Ramos (cell line): Measurements from ENCODE around the gene NPM3.
"Not testable (repeated sequence)": the region's sequence is repeated elsewhere in the genome, so short reads cannot be mapped to it uniquely, and the experiment has no call there.

Experiments
- in situ Hi-C: fragments of 300-500 bp; cut with MboI; formaldehyde crosslinking; loops from one replicate; pipeline ENCODE4 v1.14.3; 2022; ENCODE audit warnings: low sequenced_read_pairs; ENCODE audit not compliant: unreplicated experiment

Gene NPM3

DNA sequence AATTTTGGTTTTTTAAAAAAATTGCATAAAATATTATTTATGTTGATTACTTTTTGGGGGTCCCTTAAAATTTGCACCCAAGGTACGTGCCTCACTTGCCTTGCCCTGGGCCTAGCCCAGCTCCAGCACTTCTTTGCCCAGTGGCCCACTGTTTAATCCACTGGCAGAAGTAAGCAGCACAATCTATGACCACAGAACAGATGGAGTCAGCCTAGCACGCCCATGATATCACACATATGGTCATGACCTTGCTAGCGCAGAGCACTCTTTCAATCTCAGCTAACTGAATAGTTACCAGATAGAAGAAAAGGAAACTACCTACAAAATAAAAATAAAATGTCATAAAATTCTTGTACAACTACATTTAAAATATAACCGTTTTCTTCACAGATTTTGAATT, 29.4 kb upstream of the NPM3 start:
- in situ Hi-C loops = no loop called here

DNA sequence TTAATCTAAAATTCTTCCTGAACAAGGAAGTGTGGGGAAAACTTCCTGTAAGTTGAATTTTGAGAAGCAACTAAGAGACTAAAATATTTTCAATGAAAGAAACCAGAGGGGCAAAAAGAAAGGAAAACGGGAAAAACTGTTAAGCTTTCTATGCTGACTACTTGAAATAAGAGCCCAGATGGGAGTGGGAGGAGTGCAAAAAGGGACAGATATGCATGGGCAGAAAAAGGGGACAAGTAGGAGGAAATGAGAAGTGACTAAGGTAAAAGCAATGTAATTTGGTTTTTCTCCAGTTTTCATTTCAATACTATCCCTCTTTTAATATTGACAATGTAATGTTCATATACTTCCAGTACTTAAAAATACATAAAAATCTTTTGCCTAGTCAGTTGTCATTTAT, 23.9 kb upstream of the NPM3 start:
- in situ Hi-C loops = no loop called here

DNA sequence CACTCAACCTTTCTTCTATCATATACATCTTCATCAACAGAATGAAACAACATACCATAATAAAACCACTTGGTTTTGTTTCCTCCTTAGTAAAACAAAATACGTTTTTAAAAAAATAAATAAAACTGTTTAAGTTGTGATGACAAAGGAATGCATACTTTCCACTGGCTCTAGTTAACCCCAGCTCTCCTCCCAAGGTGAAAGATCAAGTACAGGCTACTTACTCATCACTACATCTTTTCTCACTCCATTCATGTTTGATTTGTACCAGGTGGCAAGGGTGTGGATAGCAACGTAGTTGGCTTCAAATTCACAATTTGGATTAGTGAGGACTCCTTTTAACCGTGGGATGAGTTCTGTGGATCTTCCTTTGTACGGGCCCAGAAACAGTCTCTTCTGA, 20.3 kb upstream of the NPM3 start:
- in situ Hi-C loops = no loop called here

DNA sequence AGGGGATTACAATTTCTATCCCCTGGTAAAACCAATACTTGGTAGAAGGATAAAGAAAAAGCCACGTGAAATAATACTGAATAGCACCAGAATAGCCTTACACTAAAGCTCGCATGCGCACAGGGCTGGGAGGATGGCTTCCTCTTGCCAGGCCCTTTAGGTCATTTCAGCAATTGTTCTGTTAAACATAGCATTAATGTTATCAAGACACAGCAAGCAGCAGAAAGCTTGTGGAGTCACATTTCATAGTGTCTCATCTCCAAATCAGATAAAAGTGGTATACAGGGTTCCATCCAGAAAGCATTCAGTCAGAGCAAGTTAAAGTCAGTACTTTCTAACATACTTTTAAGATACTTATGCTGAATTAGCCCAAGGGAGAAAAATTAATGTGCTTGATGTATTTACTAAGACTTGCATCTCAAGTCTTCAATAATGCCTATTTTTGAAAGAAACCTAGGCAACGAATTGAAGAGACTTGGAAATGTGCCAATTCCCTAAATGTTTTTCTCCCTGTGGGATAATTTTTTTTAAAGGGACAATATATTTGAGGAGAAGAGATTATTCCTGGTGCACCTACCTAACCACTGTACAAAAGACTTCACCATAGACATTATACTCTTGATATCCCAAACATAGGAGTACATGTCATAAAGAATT, 14.3 kb upstream of the NPM3 start:
- in situ Hi-C loops = no loop called here

DNA sequence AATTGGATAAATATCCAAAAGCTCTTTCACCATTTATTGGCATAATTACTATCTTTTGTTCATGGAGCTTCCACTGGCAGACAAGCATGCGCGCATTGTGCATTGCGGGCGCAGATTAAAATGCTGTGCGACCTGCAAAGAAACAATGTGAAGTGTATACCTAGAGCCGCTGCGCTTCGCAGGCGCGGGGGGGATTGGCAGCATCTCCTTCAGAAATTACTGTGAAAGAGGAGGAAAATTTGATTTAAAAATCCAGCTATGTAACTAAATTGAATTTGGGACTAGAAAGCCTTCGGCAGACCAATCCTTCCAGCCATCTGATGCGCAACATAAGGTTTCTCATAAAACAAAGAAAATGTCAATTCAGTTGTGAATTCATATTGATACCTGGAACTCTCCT, 10.3 kb upstream of the NPM3 start:
- in situ Hi-C loops = no loop called here

DNA sequence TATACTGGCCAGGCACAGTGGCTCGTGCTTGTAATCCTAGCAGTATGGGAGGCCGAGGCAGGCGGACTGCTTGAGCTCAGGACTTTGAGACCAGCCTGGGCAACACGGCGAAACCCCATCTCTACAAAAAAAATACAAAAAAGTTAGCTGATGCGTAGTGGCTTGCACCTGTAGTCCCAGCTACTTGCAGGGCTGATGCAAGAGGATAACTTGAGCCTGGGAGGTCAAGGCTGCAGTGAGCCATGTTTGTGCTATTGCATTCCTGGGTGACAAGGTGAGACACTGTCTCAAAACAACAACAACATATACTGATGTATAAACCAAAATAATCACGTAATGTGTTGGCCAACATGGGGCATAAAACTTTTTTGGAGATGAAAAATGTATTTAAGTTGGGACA, 6.4 kb upstream of the NPM3 start:
- in situ Hi-C loops = no loop called here

DNA sequence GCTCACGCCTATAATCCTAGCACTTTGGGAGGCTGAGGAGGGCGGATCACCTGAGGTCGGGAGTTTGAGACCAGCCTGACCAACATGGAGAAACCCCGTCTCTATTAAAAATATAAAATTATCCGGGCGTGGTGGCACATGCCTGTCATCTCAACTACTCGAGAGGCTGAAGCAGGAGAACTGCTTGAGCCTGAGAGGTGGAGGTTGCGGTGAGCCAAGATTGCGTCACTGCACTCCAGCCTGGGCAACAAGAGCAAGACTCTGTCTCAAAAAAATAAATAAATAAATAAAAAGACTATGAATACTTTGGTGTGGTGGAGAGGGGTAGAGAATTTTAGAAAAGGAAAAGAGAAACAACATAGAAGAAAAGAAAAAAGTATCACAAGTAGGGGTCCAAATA, 6.0 kb upstream of the NPM3 start:
- in situ Hi-C loops = not testable (repeated sequence)

DNA sequence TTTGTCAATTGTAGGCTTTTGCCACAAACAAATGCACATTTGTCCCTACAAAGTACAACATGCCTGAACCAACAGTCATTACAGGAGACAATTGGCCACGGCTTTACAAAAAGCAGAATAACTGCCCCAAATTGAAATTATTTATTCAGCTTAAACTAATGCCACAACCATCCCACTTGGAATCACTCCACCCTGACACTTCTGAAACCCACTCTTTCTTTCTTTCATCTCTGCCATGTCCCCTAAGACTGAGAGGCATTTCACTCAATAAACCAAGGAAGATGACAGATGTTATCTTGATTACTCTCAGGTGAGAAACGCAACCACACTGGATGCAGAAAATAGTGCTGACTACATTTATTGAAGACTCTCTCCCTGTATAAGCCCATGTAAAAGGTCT, 2.6 kb upstream of the NPM3 start:
- in situ Hi-C loops = no loop called here

DNA sequence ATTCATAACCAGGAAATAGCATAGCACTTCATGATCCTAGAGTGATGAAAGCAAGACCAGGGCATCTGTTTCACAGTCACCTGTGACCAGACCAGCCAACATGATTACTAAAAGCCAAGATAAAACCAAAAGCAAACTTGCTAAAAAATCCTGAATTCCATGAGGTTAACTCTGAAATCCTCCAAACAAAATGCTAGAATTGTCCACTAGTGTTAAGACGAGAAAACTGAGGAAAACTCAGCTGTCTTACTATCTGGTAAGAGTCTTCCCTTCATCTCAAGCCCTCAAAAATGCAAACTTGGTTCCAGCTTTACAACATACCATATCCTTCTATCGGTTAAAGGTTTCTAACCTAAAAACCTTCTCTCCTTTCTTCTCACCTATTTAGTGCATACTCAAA, 1.3 kb upstream of the NPM3 start:
- in situ Hi-C loops = loop anchor here (5.0 kb wide), 1 partner anchor 177 kb away; no protein-coding TSS in a partner anchor

DNA sequence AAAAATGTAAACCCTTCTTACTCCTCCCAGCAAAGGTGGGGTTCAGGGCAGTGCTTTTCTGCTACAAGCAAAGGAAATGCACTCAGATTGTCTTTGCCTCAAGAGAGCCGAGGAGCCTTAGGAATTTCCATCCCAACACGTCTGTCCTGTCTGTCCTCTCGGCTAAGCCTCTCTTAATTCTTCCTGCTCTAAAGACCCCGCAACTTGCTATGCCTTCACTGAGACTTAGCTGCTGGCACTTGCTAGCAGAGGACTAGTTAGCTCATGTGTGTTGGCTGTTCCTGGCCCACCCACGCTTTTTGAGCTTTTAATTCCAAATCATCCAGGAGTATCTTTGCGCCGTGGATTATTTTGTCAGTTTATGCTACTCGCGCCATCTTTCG, 481 bp upstream of the NPM3 start:
- in situ Hi-C loops = loop anchor here (5.0 kb wide), 1 partner anchor 176 kb away; no protein-coding TSS in a partner anchor

DNA sequence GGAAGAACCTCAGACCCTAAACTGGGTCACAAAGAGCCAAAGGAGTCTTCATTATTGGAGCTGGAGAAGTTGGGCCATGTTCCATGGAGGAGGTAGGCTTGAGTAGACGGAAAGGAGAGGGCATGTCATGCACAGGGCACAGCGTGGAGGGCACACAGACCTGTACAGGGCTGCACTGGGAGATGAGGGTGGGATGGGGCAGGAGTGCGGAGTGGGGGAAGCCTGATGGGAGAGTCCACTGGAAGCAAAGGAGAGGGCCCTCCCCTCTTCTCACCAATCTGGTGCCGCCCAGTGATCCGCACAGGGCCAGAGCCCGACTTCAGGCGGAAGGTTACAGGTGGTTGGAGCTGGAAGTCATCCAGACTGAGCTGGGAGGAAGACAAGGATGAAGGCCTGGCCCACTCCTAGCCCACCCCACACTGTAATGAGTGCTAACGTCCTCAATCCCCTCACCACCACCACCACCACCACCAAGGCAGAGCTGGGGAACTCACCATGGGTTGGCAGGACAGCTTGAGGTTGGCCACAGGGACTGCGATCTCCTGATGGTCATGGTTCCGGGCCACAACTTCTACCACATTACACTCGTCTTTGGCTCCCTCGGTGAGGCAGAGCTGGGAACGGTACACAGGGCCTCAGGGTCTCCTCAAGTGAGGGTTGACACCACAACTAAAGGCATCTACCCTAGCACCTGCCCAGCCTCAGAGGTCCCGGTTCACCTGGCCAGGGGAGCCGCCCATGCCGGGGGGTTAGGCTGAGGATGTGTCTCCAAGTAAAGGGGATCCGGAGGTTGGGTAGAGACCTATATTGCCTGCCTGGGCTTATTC, 1.0 kb downstream of the NPM3 start:
- in situ Hi-C loops = loop anchor here (5.0 kb wide), 1 partner anchor 175 kb away; no protein-coding TSS in a partner anchor

DNA sequence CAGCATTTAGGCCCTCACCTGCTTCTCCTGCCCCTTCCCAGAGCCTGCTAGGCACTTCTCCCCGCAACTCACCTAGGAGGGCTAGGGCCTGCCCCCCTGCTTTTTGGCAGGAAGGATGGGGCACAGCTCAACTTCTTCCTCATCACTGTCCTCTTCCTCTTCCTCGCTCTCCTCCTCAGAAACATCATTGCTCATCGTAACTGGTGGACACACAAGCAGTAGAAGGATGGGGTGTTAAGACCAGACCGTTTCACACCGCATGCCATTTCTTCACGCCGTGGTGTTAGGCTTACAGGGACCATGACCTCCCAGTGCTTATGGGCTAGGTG, 1.6 kb downstream of the NPM3 start:
- in situ Hi-C loops = loop anchor here (5.0 kb wide), 1 partner anchor 174 kb away; no protein-coding TSS in a partner anchor

DNA sequence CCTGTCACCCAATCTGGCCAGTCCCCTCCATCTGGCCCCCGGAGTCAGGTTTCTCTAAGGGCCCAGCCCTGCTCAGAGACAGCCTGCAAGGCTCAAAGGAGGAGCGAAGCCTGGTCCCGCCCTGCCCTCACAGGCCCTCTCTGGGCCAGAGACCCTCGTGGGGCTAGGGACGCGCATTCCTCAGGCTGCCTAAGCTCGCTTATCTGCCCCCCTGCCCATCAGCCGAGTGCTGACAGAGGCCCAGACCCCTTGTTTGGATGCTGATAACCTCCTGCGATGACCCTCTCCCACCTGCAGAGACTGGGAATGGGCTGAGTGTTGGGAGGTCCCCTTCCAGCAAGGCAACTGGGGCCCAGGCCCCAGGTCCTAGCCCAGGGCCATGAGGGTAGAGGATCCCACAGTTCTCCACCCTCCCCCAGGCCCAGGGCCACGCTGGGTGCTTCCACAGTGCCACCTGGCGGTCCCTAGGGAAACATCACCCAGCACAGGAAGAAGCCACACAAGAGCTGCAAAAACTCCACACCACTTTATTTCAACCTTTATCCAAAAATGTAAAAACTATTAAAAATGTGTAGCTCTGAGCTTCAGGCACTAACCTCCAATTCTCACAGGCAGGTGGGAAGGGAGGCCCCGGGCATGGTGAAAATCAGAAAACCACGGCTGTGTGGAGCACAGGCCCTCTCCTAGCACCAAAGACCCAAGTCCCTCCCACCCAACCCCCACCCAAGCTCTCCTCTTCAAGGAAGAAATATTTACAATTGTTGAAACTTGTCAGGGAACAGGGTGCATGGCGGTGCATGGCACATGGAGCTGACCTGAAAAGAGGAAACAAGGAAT, 2.2 kb downstream of the NPM3 start:
- in situ Hi-C loops = loop anchor here (5.0 kb wide), 1 partner anchor 174 kb away; no protein-coding TSS in a partner anchor

DNA sequence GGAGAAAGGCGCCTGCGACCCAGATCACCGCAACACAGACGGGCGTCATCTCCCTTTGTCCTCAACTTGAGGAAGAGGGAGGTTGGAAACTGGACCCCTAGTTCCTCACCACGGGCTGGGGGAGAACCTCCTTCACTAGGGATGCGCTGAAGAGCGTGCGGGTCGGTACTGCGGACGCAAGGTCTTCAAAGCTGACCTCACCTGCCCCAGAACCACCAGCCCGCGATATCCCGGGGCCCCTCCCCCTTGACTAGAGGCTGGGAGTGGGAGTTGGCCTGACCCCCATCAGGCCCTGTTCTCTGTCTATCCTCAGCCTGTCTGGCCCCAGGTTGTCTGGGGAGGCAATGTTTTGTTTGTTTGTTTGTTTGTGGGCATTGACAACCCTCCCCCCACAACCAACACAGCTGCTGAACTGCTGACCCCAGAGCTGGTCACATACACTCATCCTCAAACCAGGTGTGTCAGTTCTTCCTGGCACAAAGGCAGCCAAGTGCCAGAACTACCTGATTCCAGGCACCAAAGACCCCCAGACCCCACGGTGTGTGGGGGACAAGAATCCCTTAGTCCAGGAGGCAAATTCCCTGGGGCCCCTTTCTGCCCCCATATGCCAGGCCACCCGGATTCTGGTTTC, 2.9 kb downstream of the NPM3 start:
- in situ Hi-C loops = loop anchor here (5.0 kb wide), 1 partner anchor 173 kb away; no protein-coding TSS in a partner anchor

DNA sequence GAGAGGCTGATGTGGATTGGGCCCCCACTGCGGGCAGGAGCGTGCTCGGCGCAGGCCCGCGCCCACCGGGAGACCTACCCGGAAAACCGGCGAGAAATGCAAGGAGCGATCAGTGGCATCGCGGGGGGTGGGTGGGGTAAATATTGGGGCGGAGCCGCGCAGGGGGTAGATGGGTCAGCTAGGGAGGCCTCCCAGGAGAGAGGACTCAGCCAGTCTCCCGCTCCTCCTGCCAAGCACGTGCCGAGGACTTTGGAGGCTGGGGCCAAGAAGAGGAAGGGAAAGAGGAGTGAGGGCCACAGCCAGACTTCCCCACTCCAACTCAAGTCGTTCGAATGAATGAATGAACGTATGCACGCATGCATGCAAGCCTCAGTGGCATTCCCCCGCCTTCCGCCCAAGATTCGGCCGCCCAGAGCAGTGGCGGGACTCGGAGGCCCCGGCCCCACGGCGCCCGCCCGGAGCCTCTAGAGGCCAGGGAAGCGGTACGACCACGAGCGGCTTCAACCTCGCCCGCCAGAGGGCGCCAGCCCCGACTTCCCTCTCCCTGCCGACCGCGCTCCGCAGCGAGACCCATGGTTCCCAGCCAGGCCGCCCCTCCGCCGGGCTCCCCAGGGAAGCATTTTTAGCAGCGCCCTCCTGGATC, 3.6 kb downstream of the NPM3 start:
- in situ Hi-C loops = loop anchor here (5.0 kb wide), 1 partner anchor 172 kb away; no protein-coding TSS in a partner anchor

DNA sequence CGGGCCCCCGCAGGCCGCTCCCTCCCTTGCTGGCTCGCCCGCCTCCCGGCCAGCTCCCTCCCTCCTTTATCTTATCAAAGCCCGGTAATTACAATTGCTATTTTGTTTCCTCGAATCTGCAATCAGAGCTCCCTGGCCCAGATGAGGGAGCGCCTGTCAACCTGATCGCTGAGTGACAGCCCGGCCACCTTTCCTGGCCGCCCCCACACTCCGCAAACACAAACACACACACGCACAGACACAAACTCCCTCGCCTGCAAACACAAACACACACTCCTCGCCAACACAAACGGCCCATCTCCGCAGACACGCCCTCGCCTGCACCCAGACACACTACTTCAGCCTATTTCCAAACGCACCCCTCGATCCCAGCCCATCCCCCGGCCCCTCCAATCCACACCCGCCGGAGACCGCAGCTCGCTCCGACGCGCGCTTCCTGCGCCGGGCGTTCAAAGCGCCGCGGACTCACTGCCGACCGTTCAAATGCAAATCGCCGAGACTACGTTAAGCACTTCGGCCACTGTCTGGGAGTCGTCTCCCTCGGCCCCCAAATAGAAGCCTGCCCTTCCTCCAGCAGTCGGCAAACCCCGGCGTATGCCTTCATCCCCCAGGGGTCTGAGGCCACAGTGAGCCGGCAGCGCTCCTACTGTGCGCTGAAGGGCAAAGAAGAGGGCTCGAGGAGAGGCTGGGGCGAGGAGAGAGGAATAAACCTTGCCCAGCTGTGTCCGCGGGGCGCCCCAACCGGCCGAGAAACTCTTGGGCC, 4.3 kb downstream of the NPM3 start:
- in situ Hi-C loops = no loop called here

DNA sequence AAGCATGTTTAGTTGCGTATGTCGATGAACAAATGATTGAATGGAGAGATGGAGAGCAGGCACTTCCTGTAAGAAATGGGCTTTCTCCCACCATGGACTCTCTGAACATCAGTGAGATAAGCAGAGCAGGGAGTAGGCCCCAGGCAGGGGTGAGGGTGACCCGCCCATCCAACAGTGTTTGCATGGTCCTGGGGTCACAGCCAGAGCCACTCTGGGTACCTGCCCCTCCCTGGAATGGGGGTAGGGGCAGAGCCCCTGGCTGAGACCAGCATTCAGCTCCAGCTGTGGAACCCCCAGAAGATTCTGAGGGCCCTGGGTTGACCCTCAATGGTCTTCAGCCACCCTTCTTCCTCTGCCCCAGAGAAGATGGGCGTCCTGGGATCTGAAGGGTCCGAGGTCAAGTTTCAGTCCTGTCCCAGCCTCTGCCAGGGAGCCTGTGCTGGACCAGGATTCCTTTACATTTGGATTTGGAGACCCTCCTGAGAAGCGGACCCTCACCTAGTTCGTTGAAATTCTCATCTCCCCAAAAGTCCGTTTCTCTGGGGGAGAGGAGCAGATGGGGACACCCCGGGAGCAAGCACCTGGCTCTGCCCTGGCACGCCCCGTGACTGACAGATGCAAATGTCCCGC, 5.0 kb downstream of the NPM3 start:
- in situ Hi-C loops = no loop called here

DNA sequence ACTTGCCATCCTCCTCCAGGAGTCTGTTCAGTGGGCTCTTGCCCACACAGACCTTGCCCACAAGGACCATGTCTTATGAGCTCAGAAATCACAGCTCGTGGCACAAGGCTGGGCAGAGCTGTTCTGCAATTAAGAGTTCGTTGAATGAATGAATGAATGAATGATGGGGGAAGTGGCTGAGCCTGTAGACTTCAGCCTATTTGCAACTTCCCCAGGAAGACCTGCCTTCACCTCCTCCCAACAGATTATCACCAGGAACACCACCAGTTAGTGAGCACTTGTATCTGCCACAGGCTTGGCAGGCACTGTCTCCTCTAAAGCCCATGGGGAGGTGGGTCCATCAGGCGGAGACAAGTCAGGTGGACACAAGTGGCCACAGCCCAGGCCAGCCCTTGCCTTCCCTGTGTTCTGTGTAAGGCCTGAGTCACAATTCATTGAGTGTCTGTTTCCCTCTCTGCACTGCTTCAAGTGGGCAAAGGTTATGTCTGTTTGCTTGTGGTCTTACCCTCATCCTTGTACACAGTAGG, 5.6 kb downstream of the NPM3 start:
- in situ Hi-C loops = no loop called here
